Duodenal mucosa (tissue), 2 donors: ENCODE results near the gene SUSD3.

Source experiments
- H3K27ac ChIP-seq: one replicate; pipeline ENCODE4 v1.7.0; 2013; ENCODE audit warnings: low read depth, low read length
- H3K27me3 ChIP-seq, 2 donors: one replicate each; pipeline ENCODE4 v1.7.0; 2013; ENCODE audit warnings: low read length in 2 of 2, control low read depth in 1 of 2; ENCODE audit not compliant: insufficient read depth in 2 of 2, control insufficient read depth in 1 of 2
- H3K36me3 ChIP-seq, 2 donors: one replicate each; pipeline ENCODE4 v1.7.0; 2013; ENCODE audit warnings: low read length in 2 of 2, control low read depth in 1 of 2; ENCODE audit not compliant: insufficient read depth in 2 of 2, control insufficient read depth in 1 of 2
- H3K4me1 ChIP-seq, 2 donors: one replicate each; pipeline ENCODE4 v1.7.0; 2013; ENCODE audit warnings: low read length in 2 of 2, control low read depth in 1 of 2; ENCODE audit not compliant: insufficient read depth in 2 of 2, control insufficient read depth in 1 of 2
- H3K4me3 ChIP-seq, 2 donors: one replicate each; pipeline ENCODE4 v1.7.0; 2013; ENCODE audit warnings: low read length in 2 of 2, low read depth in 1 of 2
- H3K9ac ChIP-seq, 2 donors: one replicate each; pipeline ENCODE4 v1.7.0; 2013; ENCODE audit warnings: low read length in 2 of 2, low read depth in 1 of 2
- H3K9me3 ChIP-seq, 2 donors: one replicate each; pipeline ENCODE4 v1.7.0; 2013; ENCODE audit warnings: low read length in 2 of 2, control low read depth in 1 of 2; ENCODE audit not compliant: control insufficient read depth in 1 of 2

Gene SUSD3

GRCh38 chr9:93124793-93125192 is 66.3 kb downstream of the SUSD3 start:
- Histone ChIP-seq H3K9ac (no peak overlapping the region), H3K27ac (no peak overlapping the region), H3K4me1 (peaks cover 27% of the 10 kb centered on the region in 2 donors), H3K36me3 (peaks cover 11 to 28% of the 10 kb centered on the region in 2 donors), H3K27me3 (no peaks in the 10 kb centered on the region), H3K9me3 (no peaks in the 10 kb centered on the region), H3K4me3 (no peak overlapping the region)

DNA sequence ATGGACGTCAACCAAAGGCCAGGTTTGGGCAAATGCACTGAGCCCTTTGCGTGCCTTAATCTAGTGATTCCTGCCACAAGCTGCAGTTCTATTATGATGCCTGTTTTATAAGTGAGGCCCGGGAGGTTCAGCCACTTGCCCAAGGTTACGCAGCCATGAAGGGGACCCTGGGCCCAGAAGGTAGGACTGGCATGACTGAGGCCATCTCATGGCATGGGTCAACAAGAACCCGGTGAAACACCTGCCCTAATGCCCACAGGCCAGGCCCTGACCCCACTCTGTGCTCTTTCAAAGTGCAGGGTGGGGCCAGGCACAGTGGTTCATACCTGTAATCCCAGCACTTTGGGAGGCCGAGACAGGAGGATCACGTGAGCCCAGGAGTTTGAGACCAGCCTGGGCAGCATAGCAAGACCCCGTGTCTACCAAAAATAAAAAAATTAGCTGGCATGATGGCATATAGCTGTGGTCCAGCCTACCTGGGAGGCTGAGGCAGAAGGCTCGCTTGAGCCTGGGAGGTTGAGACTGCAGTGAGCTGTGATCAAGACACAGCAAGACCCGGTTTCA is 66.9 kb downstream of the SUSD3 start:
- Histone ChIP-seq H3K4me3 (no peak overlapping the region), H3K27me3 (no peaks in the 10 kb centered on the region), H3K36me3 (peaks cover 11 to 28% of the 10 kb centered on the region in 2 donors), H3K4me1 (peaks cover 28 to 30% of the 10 kb centered on the region in 2 donors), H3K9me3 (no peaks in the 10 kb centered on the region), H3K9ac (no peak overlapping the region), H3K27ac (no peak overlapping the region)

GRCh38 chr9:93126151-93126781 is 67.8 kb downstream of the SUSD3 start:
- H3K4me1 ChIP-seq = peaks cover 35 to 39% of the 10 kb centered on the region in 2 donors
- peaks cover 11 to 28% of the 10 kb centered on the region in 2 donors for H3K36me3 ChIP-seq
- H3K9ac ChIP-seq = no peak overlapping the region
- no peaks in the 10 kb centered on the region for H3K27me3 ChIP-seq
- no peaks in the 10 kb centered on the region for H3K9me3 ChIP-seq
- H3K27ac ChIP-seq = no peak overlapping the region
- no peak overlapping the region for H3K4me3 ChIP-seq

DNA sequence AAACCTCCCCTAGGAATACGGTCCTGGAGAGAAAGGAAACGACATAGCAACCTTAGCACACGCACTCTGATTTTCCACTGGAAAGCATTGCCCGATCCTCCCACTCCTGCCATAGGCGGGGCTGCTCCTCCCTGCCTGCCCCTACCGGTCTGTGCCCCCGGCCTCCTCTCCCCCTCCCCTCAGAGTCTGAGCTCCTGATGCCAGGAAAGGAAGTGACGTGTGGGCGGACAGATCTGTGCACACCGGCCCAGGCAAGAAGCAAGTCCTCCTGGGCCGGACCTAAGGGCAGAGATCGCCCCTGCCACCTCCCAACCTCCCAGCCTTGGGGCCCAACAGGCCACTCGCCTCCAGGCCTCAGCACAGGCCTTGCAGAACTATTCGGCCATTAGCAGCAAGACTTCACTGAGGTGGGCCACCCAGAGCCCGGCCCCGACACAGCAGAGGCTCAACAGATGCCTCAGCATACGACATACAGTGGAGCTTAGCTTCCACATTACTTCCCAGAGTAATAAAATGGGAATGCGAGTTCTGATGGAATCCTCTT is 68.4 kb downstream of the SUSD3 start:
- H3K4me3 ChIP-seq = no peak overlapping the region

DNA sequence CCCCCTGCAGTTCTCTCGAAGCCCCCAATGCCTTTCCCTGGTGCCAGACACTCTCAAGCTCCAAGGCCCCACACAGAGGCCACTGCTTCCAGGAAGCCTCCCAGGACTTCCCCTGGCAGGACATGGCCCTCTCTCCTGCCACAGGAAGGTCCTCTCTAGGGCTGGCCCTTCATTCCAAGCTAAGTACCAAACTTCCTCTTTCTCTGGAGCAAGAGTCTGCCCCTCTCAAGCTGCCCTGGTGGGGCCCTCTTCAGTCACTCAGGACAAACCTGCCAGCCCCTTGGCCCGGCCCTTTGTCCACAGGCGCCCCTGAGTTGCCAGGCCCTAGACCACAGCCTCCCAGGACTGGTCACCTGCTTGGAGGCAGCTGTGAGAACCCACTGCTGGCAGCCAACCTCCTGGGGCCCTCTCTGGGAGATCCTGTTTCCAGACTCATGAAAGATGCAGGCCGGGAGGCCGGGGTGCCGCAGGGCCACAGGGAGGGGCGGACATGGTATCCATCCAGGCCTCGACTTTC is 69.0 kb downstream of the SUSD3 start:
- no peak overlapping the region for H3K9ac ChIP-seq
- H3K27ac ChIP-seq = peak overlapping the region; percentile 75
- H3K36me3 ChIP-seq = peaks cover 9 to 21% of the 10 kb centered on the region in 2 donors
- peaks cover 45 to 51% of the 10 kb centered on the region in 2 donors for H3K4me1 ChIP-seq
- H3K27me3 ChIP-seq = no peaks in the 10 kb centered on the region
- H3K9me3 ChIP-seq = no peaks in the 10 kb centered on the region
- no peak overlapping the region for H3K4me3 ChIP-seq

More for the DNA sequence above, 68.4 kb downstream of the SUSD3 start:
- Histone ChIP-seq H3K9ac (no peak overlapping the region), H3K9me3 (no peaks in the 10 kb centered on the region), H3K27ac (peak overlapping the region; percentile 75), H3K36me3 (peaks cover 11 to 24% of the 10 kb centered on the region in 2 donors), H3K27me3 (no peaks in the 10 kb centered on the region), H3K4me1 (peaks cover 41 to 45% of the 10 kb centered on the region in 2 donors)

GRCh38 chr9:93128011-93128714 is 69.7 kb downstream of the SUSD3 start:
- Histone ChIP-seq H3K27me3 (no peaks in the 10 kb centered on the region), H3K9ac (no peak overlapping the region), H3K27ac (no peak overlapping the region), H3K4me3 (no peak overlapping the region), H3K4me1 (peaks cover 52 to 58% of the 10 kb centered on the region in 2 donors), H3K36me3 (peaks cover 5 to 16% of the 10 kb centered on the region in 2 donors), H3K9me3 (no peaks in the 10 kb centered on the region)

GRCh38 chr9:93128715-93129224 is 70.3 kb downstream of the SUSD3 start:
- Histone ChIP-seq H3K27ac (no peak overlapping the region), H3K4me3 (no peak overlapping the region)

GRCh38 chr9:93129286-93129685 is 70.8 kb downstream of the SUSD3 start:
- no peaks in the 10 kb centered on the region for H3K27me3 ChIP-seq
- peaks cover 0 to 9% of the 10 kb centered on the region in 2 donors for H3K36me3 ChIP-seq
- H3K9me3 ChIP-seq = no peaks in the 10 kb centered on the region
- peaks cover 55 to 62% of the 10 kb centered on the region in 2 donors for H3K4me1 ChIP-seq
- H3K9ac ChIP-seq = peak overlapping the region in 1 of 2 donors; percentile 12
- no peak overlapping the region for H3K4me3 ChIP-seq
- H3K27ac ChIP-seq = peak overlapping the region; percentile 39

More at GRCh38 chr9:93128715-93129224, 70.3 kb downstream of the SUSD3 start:
- H3K9ac ChIP-seq = no peak overlapping the region
- peaks cover 55 to 62% of the 10 kb centered on the region in 2 donors for H3K4me1 ChIP-seq
- no peaks in the 10 kb centered on the region for H3K27me3 ChIP-seq
- H3K36me3 ChIP-seq = peaks cover 2 to 13% of the 10 kb centered on the region in 2 donors
- H3K9me3 ChIP-seq = no peaks in the 10 kb centered on the region

DNA sequence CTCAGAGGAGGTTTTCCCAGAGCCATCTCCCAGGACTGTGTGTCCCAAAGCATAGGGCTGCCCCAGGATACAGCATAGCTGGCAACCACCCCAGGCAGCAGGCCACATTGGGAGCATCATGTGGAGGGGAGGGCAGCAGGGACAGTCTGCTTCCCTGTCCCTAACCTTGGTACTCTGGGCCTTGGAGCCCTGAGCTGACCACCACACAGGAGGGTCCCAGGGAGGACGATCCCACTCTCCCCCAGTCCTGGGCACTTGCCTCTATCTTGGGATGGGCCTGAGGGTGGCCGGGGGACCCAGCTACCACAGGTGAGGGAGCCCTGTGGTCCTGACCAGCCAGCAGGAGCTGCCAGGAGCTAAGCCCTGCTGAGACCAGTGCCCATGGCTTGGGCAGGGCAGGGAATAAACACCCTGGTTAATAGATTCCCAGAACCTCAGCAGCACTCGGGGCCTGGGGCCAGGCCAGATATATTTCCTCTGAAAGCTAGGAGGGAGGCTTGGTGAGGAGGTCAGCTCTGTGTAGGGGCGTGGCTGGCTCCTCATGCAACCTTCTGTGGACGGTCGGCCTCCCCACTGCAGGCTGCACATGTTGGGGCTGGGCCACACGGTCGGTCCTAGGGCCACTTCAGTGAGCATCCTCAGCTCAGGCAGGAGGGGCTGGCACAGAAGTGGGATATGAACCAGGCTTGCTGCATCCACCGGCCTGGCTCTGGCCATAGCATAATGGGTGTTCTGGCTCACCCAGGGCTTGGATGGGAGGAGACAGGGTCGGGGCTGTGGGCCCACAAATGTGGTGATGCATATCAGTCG is 71.4 kb downstream of the SUSD3 start:
- Histone ChIP-seq H3K27me3 (no peaks in the 10 kb centered on the region), H3K9me3 (no peaks in the 10 kb centered on the region), H3K4me1 (peaks cover 60 to 68% of the 10 kb centered on the region in 2 donors), H3K27ac (peak overlapping the region; percentile 39), H3K4me3 (no peak overlapping the region), H3K9ac (peak overlapping the region; percentile 23 to 25), H3K36me3 (peaks cover 0 to 4% of the 10 kb centered on the region in 2 donors)
